NCI-H524 (cell line): ENCODE data around the gene JAML.

ENCODE experiments used
- DNase-seq, 2 experiments: peaks; one replicate each; lab custom pipeline; 2025; lab: John Stamatoyannopoulos, UW

JAML gene

DNA sequence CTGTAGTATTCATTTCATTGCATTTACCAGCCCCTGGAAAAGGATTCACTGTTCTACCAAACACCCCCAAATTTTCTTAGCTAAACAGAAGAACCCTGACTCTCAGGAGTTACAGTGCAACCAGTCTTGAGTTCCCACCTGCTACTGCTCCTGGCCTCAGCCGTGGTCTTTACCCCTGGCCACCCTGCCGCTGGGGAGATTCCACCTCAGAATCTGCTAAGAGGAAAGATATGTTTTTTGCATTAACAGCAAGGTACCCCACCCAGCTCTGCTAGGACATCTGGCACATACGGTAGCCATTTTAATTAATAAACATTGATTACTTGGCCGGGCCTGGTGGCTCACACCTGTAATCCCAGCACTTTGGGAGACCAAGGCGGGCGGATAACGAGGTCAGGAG, 9.0 kb downstream of the JAML start:
- DNase-seq, result no peak

DNA sequence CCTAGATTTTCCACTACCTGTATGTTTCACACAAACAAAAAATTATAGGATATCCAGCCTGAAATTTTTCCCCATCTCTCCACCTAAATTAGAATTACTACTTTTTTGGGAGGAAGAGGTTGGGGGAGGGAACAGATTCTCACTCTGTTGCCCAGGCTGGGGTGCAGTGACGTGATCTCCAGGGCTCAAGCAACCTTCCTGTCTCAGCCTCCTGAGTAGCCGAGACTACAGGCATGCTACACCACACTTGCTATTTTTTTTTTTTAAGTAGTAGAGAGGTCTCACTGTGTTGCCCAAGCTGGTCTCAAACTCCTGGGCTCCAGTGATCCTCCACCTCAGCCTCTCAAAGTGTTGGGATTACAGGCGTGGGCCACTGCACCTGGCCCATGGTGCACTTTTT, 9.5 kb downstream of the JAML start:
- DNase-seq, result no peak

DNA sequence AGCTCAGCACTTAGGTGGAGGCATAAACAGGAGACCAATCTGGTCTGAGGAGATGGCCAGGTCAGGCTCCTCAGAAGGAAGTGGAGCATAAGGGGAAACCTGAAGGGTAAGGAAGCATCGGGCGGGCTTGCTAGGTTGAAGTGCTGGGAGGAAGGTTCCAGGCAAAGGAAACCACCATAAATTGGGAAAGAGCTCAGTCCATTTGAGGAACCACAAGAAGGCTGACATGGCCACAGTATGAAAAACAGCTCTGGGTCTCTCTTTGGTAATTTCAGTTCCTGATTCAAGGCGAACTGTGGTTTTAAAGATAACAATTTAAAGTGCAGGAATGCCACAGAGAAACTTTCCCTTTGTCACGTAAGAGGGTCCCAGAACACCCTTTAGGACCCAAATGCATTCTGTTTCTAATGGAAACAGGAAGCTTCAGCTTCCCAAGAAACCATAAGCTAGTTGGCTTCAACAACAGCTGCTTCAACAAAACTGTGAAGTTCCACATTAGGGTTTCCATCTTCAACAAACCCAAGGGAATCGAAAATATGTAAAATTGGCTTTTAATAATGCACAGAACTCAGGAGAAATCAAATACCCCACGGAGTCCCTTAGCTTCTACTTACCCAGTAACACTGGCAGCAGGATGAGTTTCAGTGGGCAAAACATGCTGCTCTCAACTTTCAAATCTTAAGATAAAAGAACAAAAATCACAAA, 10.4 kb downstream of the JAML start:
- no peak for DNase-seq

DNA sequence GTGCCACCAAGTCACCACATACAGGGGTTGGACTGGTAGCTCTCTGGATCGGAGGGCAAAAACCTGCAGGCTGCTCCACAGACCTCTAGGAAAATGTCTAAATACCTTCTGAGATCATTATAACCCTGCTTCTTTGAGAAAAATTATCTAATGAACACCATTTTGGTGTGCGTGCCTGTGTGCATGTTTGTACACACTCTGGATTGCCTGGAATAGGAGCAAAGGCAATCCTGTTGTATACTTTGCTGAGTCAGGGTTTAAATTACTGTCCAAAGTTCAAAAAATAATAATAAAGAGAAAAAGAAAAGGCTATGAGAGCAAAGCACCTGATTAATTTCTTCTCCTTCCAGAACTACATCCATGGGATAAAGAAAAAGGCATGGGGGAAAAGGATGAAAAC, 11.0 kb downstream of the JAML start:
- DNase-seq, result no peak

DNA sequence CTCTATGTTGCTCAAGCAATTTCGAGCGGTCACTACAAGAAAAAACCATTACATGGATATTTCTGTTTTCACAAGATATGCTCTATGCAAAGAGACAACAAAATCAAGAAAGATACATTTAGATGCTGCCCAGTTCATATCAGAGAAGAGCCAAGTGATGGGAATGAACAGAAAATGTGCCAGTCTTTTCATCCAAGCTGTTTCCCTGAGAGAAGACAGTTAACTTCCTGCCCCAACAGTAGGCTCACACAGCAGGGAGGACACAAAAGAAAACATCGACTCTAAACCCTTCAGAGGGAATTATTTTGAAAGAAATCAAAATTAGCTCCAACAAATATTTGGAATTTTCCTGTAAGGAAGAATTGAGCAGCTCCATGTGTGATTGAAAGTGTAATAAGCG, 11.6 kb downstream of the JAML start:
- DNase-seq, result no peak

DNA sequence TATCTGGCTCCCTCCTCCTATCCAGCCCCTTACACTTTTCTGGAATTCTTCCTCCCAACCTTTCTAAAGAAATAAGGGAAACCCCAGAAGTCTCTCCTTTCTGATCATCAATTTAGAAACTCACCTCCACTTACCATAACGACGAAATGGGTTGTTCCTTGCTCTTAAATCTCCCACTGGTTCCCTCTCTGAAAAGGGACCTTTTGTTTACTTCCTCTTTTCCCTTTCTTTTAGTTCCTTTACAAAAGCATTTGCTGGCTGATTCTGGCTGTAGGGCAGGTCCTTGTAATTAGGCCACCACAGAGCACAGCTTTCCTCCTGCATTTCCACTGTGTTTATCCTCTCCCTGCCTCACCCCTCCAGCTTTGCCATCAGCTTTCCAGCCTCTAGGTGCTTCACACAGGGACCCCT, 12.0 kb downstream of the JAML start:
- no peak for DNase-seq

DNA sequence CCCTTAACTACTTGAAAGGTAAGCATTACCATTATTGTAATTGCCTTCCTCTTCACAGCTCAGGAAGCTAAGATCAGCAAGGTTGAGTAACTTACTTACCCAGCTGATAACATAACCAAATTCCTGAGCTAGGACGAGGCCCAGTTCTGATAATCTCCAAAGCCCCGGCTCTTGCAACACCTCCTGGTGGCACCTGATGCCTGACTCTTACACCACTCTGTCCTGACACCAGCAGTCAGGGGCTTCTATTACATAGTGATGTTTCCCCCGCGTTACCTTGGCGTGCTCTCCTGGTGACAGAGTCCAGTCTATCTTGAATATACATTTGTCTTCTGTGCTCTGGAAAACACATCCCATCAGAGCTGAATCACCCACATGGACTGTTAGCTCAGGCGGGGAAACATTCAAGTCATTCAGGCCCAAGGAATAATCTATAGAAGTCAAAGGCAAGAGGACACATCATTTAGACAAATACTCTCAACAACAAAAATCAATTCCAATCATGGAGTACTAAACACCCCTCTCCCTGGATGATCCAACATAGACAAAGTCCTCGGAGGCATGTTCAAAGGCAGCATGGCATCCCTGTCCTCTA, 12.6 kb downstream of the JAML start:
- DNase-seq, result no peak

DNA sequence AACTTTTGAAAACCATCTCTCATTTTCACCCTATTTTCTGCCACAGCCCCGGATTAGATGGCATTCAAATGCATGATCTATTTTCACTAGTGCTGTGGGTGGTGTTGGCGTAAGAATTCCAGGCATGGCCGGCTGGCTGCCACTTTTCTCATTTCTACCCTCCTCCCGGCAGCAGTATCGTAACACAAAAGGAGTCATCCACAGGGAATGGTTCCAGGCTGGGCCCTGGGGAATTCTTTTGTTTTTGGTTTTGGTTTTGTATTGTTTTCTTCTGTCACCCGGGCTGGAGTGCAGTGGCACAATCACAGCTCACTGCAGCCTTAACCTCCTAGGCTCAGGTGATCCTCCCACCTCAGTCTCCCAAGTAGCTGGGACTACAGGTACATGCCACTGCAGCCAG, 13.8 kb downstream of the JAML start:
- no peak for DNase-seq

DNA sequence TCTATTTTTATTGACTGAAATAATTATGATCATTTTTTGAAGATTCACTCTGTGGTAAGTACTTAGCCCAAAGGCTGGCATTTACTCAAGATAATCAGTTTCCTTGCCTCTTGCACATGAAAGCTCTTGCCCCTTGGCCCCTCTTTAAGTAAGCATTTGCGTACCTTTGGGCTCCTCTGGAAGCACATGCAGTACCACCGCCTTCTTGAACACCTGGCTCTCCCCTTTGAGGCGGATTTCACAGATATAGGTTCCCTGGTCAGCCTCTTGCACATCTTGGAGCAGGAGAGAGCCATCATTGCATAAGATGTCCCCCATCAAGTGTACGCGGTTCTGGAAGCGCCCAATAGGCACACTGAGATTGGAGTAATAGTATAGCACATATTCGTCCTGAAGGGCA, 14.5 kb downstream of the JAML start:
- no peak for DNase-seq

DNA sequence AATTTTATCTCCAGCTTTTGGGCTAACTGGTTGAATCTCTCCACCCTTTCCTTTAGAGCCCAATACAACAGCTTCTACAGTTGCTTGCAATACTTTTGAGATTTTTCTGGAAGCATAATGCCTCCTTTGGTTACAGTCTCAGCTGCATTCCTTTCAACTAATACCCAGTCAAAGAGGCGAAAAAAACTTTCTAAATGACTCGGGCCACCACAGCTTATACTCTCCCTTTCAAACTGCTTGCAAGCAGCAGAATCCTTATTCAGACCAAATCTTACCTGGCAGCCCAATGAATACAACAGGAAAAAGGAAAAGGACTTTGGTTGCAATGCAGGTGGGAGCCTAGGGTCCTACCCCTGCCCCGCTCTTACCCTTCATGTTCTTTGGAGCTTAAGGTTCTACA, 15.8 kb downstream of the JAML start:
- DNase-seq, result no peak

DNA sequence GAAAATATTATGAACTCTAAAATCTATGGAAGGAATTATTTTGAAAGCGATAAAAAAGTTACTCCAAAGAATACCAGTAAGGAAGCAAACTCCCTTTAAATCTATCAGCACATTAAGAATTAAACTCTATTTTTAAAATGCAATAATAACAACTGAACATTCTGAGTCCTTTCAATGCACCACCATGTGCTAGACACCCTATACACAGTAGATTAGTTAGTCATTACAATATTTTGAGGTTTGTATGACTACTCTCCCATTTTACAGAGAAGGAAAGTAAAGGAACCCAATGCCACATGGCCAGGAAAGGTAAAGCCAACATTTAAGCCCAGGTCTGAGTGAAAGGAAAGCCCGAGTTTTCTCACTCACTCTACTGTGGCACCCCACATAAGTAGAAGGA, 17.7 kb downstream of the JAML start:
- no peak for DNase-seq

DNA sequence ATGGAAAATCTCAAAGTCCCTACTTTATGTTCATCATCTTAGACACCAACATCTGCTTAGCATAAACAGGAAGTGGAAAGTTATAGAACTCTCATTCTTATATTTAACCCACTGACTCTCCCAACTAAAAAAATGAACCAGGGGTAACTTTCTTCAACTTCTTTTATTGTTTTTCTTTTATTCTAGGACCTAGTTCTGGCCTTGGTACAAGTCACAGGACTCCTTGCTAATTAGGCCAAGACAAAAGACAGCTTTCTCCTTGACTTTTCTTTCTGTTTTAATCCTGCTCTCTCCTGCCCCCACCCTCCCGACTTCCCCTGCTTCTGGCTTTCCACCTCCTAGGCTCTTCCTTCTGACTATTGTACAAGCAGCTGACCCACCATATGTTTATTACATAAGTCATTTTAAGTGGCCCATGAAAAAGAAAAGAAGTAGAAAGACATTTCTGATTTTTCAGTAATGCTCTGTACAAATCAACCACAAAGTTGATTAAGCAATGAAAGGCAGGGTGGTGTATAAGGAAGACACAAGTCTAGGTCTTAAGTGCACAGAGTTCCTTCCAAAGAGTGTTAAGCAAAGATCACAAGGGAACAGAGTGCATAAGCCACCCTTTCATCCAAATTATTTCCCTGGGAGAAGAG, 18.3 kb downstream of the JAML start:
- peak; percentile 2 to 56 for DNase-seq

DNA sequence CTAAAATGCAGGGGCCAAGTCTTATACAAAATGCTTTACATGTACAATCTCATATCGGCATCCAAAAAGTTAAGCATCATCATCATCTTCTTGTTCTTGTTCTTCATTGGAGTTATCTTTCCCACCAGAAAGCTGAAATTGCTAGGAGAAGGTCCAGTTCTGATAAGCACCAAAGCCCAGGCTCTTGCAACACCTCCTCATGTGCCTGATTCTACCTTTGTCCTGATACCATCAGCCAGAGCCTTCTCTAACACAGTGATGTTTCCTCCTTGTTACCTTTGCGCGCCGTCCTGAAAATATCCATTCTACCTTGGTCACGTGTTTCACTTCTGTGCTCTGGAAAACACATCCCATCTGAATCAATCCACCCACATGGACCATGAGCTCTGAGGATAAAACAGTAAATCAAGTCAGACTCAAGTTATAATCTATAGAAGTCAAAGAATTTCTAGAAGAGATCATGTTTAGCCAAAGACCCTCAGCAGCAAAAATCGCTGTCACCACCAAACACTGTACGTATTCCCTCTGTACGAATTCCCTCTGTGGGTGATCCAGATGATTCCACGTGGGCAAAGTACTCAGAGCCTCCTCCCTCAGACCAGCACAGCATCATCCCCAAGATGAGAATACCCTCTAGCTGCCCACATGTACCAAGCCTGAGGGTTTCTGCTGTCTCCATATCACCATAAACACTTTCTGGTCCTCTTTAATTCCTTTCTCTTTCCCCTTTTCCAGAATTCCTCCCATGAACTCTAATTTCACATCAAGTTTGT, 19.0 kb downstream of the JAML start:
- DNase-seq, result no peak

DNA sequence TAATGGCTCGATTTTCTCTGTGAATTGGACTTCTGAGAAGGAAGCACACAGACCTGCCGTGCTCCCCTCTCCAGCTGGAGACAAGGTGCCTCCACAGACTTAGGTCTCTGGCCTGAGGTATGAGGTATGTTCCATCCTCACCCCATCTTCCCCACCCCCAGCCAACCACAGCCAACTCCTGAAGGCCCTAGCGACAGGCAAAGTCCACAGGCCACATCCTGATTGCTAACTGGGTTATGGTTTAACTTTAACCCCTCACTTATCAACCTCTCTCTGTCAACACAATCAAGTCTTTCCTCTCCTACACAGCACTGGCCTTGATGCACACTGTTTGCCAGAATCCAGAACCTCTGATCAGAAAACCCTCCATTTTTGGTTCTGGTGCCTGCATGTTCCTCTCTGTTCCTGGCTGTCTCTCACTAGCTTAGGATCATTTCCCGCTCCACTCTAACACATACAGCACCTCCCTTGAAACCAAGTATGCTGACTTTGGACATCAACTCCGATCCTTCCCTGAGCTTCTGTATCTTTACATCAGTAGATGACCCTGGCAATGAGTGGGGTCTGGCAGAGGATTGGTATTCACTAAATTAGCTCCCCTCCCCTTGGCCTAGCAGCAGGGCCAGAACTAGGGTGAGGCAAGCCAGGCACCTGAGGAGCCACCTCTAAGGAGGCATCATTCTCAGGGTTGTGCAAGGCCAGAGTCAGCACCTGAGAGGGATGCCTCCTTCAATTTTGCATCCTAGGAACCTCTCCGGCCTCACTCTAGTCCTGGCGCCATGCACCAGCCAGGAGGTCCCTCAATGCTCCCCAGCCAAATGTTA, 22.0 kb downstream of the JAML start:
- DNase-seq, result no peak

DNA sequence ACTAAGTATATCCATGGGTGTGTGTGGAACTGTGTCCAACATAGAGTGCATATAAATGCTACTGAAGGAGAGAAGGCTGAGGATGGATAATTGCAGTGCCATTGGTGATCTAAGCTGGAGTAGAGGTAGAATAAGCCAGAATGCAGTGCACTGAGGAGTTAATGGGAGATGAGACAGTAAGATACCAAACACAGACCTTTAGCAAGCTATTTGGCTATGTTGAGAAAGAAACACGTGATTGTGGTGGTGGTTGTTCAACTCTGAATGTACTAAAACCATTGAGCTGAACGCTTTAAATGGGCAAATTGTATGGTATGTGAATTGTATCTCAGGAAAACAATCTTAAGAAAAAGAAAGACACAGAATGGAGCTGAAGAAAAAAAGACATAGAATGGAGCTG, 22.8 kb downstream of the JAML start:
- no peak for DNase-seq

DNA sequence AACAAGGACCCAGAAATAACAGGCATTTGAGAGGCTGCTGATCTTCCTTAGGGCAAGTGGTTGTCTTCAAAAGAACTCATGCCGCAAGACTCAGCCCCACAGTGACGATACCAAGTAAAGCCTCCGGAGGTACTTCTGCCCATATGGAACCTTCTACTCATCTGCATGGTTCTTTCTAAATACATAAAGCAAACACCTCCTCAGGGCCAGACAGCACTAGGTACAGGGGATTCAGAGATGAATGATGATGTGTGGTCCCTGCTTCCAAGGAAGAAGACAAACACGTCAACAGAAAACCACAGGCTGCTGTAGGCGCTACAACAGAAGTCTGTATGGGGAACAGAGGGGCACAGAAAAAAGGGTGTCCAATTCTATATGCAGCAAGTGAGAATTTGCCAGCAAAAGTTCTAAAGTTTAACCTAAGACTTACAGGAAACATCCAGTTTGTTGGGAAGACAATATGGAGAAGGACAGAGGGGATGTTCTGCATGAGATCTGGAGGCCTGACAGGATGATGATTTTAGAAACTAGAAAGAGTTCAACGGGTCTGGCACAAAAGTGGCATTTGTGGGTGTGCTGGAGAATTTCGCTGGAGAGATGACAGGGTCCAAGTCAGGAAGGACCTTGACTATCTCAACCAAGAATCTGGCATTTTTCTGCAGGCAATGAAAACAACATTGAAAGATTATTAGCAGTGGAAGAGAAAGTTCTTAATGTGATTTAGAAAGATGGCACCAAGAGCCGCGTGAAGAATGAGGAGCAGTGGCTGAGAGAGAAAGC, 23.7 kb downstream of the JAML start:
- no peak for DNase-seq

DNA sequence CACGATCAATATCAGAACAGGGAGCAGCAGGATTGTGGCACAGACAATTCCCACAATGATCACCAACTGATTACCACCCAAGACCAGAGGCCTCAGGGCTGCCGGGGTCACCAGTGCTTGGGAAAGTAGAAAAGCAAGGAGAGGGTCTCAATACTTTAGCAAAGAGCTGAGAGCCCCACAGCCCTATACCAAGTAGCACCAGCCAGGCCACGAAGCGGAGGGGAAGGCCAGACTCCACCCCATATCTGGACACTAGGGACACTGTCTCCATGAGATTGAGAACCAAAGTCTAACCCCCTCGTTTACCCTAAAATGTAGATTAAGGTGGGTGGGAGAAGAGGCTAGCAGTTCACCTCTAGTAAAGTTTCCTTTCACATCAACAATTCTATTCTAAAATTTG, 24.3 kb downstream of the JAML start:
- no peak for DNase-seq

DNA sequence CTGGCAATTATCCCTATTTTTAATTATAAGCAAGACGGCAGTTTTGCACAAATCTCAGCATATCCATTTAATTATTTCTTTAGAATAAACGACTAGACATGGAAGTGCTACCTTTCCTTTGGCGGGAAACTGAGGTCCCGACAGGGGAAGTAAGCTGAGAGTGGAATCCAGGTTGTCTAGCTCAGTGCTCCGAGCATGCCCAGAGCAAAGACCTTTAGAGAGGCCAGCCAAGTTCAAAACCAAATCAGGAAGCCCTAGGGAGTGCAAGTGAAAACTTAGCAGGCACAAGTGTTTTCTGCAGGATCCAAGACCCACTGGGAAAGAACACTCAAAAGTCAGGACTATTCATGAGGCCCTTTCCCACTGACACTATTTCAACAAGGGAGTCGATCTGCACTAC, 25.7 kb downstream of the JAML start:
- no peak for DNase-seq

DNA sequence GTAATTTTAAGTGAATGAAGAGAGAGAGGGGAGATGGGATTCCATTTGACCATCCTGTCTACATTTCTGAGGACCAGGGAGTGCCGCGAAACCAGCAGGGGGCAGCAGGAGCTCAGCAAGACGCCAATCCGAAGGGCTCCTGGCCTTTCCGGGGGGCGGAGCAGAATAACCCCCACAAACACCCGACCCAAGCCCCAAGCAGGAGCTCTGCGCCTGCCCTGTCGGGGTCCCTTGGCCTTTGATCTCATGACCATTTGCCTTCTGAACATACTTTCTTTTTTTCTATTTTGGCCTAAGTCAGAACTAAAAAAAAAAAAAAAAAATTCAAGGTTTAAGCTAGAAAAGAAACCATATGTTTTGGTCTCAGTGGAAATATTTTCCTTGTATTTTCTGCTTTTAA, 26.4 kb downstream of the JAML start:
- peak; percentile 2 to 49 for DNase-seq

DNA sequence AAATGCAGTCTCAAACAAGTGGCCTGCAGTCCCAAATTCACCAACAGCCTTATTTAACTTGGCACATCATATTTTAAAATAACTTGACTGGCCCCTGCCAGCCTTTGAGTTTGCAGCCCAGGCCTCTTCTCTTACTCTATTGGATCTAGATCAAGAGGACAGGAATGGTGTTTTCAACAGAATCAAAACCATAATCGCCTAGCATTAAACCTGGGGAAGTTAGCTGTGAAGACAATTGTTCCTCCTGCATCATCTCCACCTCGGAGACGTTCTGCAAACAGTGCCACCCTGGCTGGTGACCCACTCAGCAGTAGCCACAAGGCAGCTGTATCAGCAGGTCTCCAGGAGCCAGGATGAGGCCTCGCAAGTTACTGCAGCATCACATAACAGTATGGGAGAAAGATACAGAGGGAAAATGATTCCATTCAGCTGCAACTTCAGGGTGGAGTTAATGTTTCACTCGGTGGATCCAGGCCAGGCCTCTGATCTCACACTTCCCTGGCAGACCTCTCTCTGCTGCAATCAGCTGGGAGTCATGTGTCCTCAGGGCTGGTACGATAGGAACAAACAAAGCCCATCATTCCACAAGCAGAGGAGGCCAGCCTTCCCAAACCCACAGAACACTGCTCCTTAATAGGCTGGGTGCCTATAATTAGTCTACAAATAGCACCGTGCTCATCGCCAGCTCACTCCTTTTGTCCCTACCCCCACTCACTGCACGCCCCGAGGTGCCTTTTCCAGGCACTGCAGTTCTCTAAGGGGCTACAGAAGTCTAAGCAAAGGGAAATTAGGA, 29.8 kb downstream of the JAML start:
- no peak for DNase-seq
